ENCODE measurements around the gene DUOX1.

DNA sequence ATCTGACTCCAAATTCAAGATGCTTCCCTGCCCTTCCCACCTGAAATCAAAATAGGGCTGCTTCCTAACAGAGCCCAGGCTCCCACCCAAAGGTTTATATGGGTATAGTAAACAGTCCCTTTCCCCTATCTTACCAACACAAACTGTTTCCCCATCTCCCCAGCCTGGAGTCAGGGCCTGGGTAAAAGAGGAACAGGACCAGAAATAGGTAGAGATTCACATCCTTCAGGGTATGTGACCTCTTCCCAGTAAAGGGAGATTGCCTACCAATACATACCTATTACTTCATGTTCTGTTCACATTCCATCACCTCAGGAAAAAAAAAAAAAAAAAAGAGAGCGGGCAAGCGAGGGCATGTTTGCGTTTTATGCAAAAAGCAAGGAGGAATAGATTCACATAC lies 67.7 kb downstream of the DUOX1 start:
- TF ChIP-seq POLR2A (IDR thresholded peaks at IDR 0.05) (no peak), CTCF (IDR thresholded peaks at IDR 0.05) (no peak)
